ENCODE data around the gene RPN2.

The RPN2 gene

GRCh38 chr20:37243937-37244571 is 64.9 kb downstream of the RPN2 start:
- peak; percentile 18; the same call in 2 of the 3 replicates for ATAC-seq
- TF ChIP-seq CREB5 (CRISPR knock-in tag; IDR thresholded peaks at IDR 0.05; ENCODE audit: low read depth) (no peak), ZNF70 (CRISPR knock-in tag; IDR thresholded peaks at IDR 0.05) (no peak), ARNTL (CRISPR knock-in tag; IDR thresholded peaks at IDR 0.05; ENCODE audit: borderline replicate concordance, low read depth) (no peak), TCF4 (CRISPR knock-in tag; IDR thresholded peaks at IDR 0.05; ENCODE audit: borderline replicate concordance) (no peak), ESRRG (CRISPR knock-in tag; IDR thresholded peaks at IDR 0.05) (no peak), RARB (CRISPR knock-in tag; IDR thresholded peaks at IDR 0.05) (no peak), GLIS3 (CRISPR knock-in tag; IDR thresholded peaks at IDR 0.05) (no peak), SNAI2 (CRISPR knock-in tag; IDR thresholded peaks at IDR 0.05) (no peak), ZC3H10 (CRISPR knock-in tag; IDR thresholded peaks at IDR 0.05) (no peak), PATZ1 (CRISPR knock-in tag; IDR thresholded peaks at IDR 0.05; ENCODE audit: borderline replicate concordance) (no peak), ISL1 (CRISPR knock-in tag; IDR thresholded peaks at IDR 0.05) (no peak), POU6F1 (CRISPR knock-in tag; IDR thresholded peaks at IDR 0.05; ENCODE audit: borderline replicate concordance, low read depth) (no peak), ZFP3 (CRISPR knock-in tag; IDR thresholded peaks at IDR 0.05) (no peak), PPARA (CRISPR knock-in tag; IDR thresholded peaks at IDR 0.05; ENCODE audit: borderline replicate concordance) (no peak), TOX (CRISPR knock-in tag; IDR thresholded peaks at IDR 0.05; ENCODE audit: borderline replicate concordance) (no peak), ZNF565 (CRISPR knock-in tag; conservative IDR thresholded peaks at IDR 0.05; ENCODE audit: low read depth) (no peak)

- no peak for TF ChIP-seq RARB (CRISPR knock-in tag; IDR thresholded peaks at IDR 0.05)
- ATAC-seq = no peak; the same call in 2 of the 3 replicates
Measured at GRCh38 chr20:37244572-37244957, 65.4 kb downstream of the RPN2 start.

GRCh38 chr20:37245216-37246150 is 66.4 kb downstream of the RPN2 start:
- no peak for TF ChIP-seq GLIS3 (CRISPR knock-in tag; IDR thresholded peaks at IDR 0.05)
- no peak for TF ChIP-seq TCF4 (CRISPR knock-in tag; IDR thresholded peaks at IDR 0.05; ENCODE audit: borderline replicate concordance)
- no peak for TF ChIP-seq ZC3H10 (CRISPR knock-in tag; IDR thresholded peaks at IDR 0.05)
- no peak for TF ChIP-seq TOX (CRISPR knock-in tag; IDR thresholded peaks at IDR 0.05; ENCODE audit: borderline replicate concordance)
- TF ChIP-seq ESRRG (CRISPR knock-in tag; IDR thresholded peaks at IDR 0.05) = no peak
- no peak for TF ChIP-seq ARNTL (CRISPR knock-in tag; IDR thresholded peaks at IDR 0.05; ENCODE audit: borderline replicate concordance, low read depth)
- TF ChIP-seq CSRNP3 (CRISPR knock-in tag; IDR thresholded peaks at IDR 0.05) = no peak
- TF ChIP-seq TSHZ2 (CRISPR knock-in tag; IDR thresholded peaks at IDR 0.05) = no peak
- TF ChIP-seq ZFP30 (CRISPR knock-in tag; IDR thresholded peaks at IDR 0.05) = no peak
- no peak for ATAC-seq

Measured in SK-N-SH treated with all-trans-retinoic acid at 6 μM for 48 hours (cell line).